22Rv1 (cell line): ENCODE data around the gene NHEJ1.

Experiments
- H3K27ac ChIP-seq: fragments of 450-650 bp; 2 replicates; pipeline ENCODE4 v1.5.1; 2017
- CTCF ChIP-seq: fragments of 450-650 bp; IDR thresholded peaks from 2 replicates; pipeline ENCODE4 v1.5.1; 2017; ENCODE audit warnings: mild to moderate bottlenecking
- ZFX ChIP-seq: fragments of 450-650 bp; IDR thresholded peaks from 2 replicates; pipeline ENCODE4 v1.6.1; 2017; ENCODE audit warnings: antibody characterized with exemption, borderline replicate concordance

Gene NHEJ1

GRCh38 chr2:219157396-219157795, 3.2 kb downstream of the NHEJ1 start:
- TF ChIP-seq ZFX (no peak), CTCF (no peak)
- H3K27ac ChIP-seq = no peak overlapping the region

- TF ChIP-seq CTCF (peak; percentile 41), ZFX (no peak)
- no peak overlapping the region for H3K27ac ChIP-seq
Observed at GRCh38 chr2:219155054-219155644, 5.5 kb downstream of the NHEJ1 start.

- TF ChIP-seq ZFX (no peak), CTCF (no peak)
- no peak overlapping the region for H3K27ac ChIP-seq
Observed at GRCh38 chr2:219149667-219150066, 10.9 kb downstream of the NHEJ1 start.

- no peak overlapping the region for H3K27ac ChIP-seq
- TF ChIP-seq CTCF (no peak), ZFX (no peak)
Observed at GRCh38 chr2:219142329-219142728, 18.3 kb downstream of the NHEJ1 start.

GRCh38 chr2:219140722-219141121, 19.9 kb downstream of the NHEJ1 start:
- TF ChIP-seq ZFX (no peak), CTCF (no peak)
- H3K27ac ChIP-seq = no peak overlapping the region

GRCh38 chr2:219133976-219134375, 26.6 kb downstream of the NHEJ1 start:
- no peak for TF ChIP-seq ZFX
- TF ChIP-seq CTCF = no peak
- H3K27ac ChIP-seq = no peak overlapping the region

- H3K27ac ChIP-seq = no peak overlapping the region
- TF ChIP-seq CTCF (no peak), ZFX (no peak)
Observed at GRCh38 chr2:219131744-219132143, 28.9 kb downstream of the NHEJ1 start.
